NT2/D1 (cell line): ENCODE measurements around the gene SUV39H1.
"Not testable (repeated sequence)": the region's sequence is repeated elsewhere in the genome, so short reads cannot be mapped to it uniquely, and the experiment has no call there.

Experiments
- DNase-seq: peaks from one replicate; pipeline ENCODE4 v3.0.0-alpha.2; 2011; ENCODE audit warnings: low read depth, low spot score
- H3K27me3 ChIP-seq: 2 replicates; pipeline ENCODE4 v1.6.0; 2011; ENCODE audit warnings: mild to moderate bottlenecking; ENCODE audit not compliant: insufficient read length, insufficient read depth
- H3K36me3 ChIP-seq: 2 replicates; pipeline ENCODE4 v1.6.1; 2011; ENCODE audit warnings: mild to moderate bottlenecking, low read length, mixed read lengths; ENCODE audit not compliant: insufficient read depth, insufficient read length
- H3K4me1 ChIP-seq: 2 replicates; pipeline ENCODE4 v1.5.1; 2011; ENCODE audit not compliant: insufficient read depth, insufficient read length
- H3K4me3 ChIP-seq: 2 replicates; pipeline ENCODE4 v1.5.1; 2011; ENCODE audit warnings: low read depth; ENCODE audit not compliant: insufficient read length
- H3K9ac ChIP-seq: 2 replicates; pipeline ENCODE4 v1.6.0; 2011; ENCODE audit warnings: low read depth; ENCODE audit not compliant: insufficient read length
- H3K9me3 ChIP-seq: 2 replicates; pipeline ENCODE4 v1.5.1; 2011; ENCODE audit warnings: mild to moderate bottlenecking, low read length; ENCODE audit not compliant: insufficient read depth
- SUZ12 ChIP-seq: IDR thresholded peaks from 2 replicates; pipeline ENCODE4 v1.6.1; 2011; ENCODE audit not compliant: insufficient read length, insufficient read depth; ENCODE audit errors: extremely low read depth
- YY1 ChIP-seq: IDR thresholded peaks from 2 replicates; pipeline ENCODE4 v1.6.1; 2011; ENCODE audit not compliant: insufficient read length, insufficient read depth
- ZNF274 ChIP-seq: IDR thresholded peaks from 2 replicates; pipeline ENCODE4 v1.6.1; 2011; ENCODE audit warnings: mild to moderate bottlenecking, low read depth, low read length

The SUV39H1 gene

GRCh38 chrX:48696301-48696908 lies at the start of gene SUV39H1:
Gene SUV39H1 (plus strand): TSS chrX:48696734. CDS start chrX:48696785, 51 bp downstream.
- Histone ChIP-seq H3K27me3 (peaks cover 28% of the 10 kb centered on the region), H3K4me1 (peaks cover 19% of the 10 kb centered on the region), H3K9me3 (no peaks in the 10 kb centered on the region), H3K9ac (peak within 1 kb of the TSS; percentile 88), H3K4me3 (peak within 1 kb of the TSS; percentile 81), H3K36me3 (peaks cover 29% of the 10 kb centered on the region)
- peak; percentile 79 for DNase-seq
- TF ChIP-seq ZNF274 (no peak), SUZ12 (no peak), YY1 (no peak)

- no peaks in the 10 kb centered on the region for H3K27me3 ChIP-seq
- TF ChIP-seq ZNF274 = no peak
- no peak for TF ChIP-seq YY1
- no peak for TF ChIP-seq SUZ12
- H3K36me3 ChIP-seq = no peaks in the 10 kb centered on the region
- H3K4me3 ChIP-seq = no peak overlapping the region
- peaks cover 3% of the 10 kb centered on the region for H3K4me1 ChIP-seq
- peak; percentile 51 for DNase-seq
- H3K9me3 ChIP-seq = no peaks in the 10 kb centered on the region
- H3K9ac ChIP-seq = no peak overlapping the region
Observed at GRCh38 chrX:48648336-48648751, 48.2 kb upstream of the SUV39H1 start.

- DNase-seq = no peak
- no peaks in the 10 kb centered on the region for H3K9me3 ChIP-seq
- H3K27me3 ChIP-seq = no peaks in the 10 kb centered on the region
- H3K4me1 ChIP-seq = peaks cover 3% of the 10 kb centered on the region
- H3K36me3 ChIP-seq = no peaks in the 10 kb centered on the region
- no peak overlapping the region for H3K9ac ChIP-seq
- no peak overlapping the region for H3K4me3 ChIP-seq
- no peak for TF ChIP-seq ZNF274
- TF ChIP-seq SUZ12 = no peak
- TF ChIP-seq YY1 = no peak
Observed at GRCh38 chrX:48649102-48649501, 47.4 kb upstream of the SUV39H1 start.

GRCh38 chrX:48652055-48652579 lies 44.4 kb upstream of the SUV39H1 start:
- not testable (repeated sequence) for DNase-seq, H3K36me3 ChIP-seq, H3K27me3 ChIP-seq, H3K4me3 ChIP-seq, H3K4me1 ChIP-seq, H3K9me3 ChIP-seq, H3K9ac ChIP-seq

GRCh38 chrX:48654746-48655145 lies 41.8 kb upstream of the SUV39H1 start:
- not testable (repeated sequence) for DNase-seq, H3K9ac ChIP-seq, H3K9me3 ChIP-seq, H3K27me3 ChIP-seq, H3K4me1 ChIP-seq, H3K36me3 ChIP-seq, H3K4me3 ChIP-seq

- not testable (repeated sequence) for H3K4me1 ChIP-seq, H3K36me3 ChIP-seq, H3K4me3 ChIP-seq, DNase-seq, H3K9me3 ChIP-seq, H3K9ac ChIP-seq, H3K27me3 ChIP-seq
Observed at GRCh38 chrX:48659686-48660085, 36.8 kb upstream of the SUV39H1 start.

- H3K36me3 ChIP-seq = no peaks in the 10 kb centered on the region
- H3K9me3 ChIP-seq = no peaks in the 10 kb centered on the region
- H3K27me3 ChIP-seq = no peaks in the 10 kb centered on the region
- H3K4me3 ChIP-seq = no peak overlapping the region
- no peak for DNase-seq
- H3K9ac ChIP-seq = no peak overlapping the region
- no peaks in the 10 kb centered on the region for H3K4me1 ChIP-seq
- TF ChIP-seq SUZ12 (no peak), ZNF274 (no peak), YY1 (no peak)
Observed at GRCh38 chrX:48663241-48663640, 33.3 kb upstream of the SUV39H1 start.

- Histone ChIP-seq H3K27me3 (no peaks in the 10 kb centered on the region), H3K4me3 (no peak overlapping the region), H3K4me1 (no peaks in the 10 kb centered on the region), H3K9me3 (no peaks in the 10 kb centered on the region), H3K9ac (no peak overlapping the region), H3K36me3 (no peaks in the 10 kb centered on the region)
- no peak for TF ChIP-seq YY1
- no peak for TF ChIP-seq SUZ12
- TF ChIP-seq ZNF274 = no peak
- DNase-seq = no peak
Observed at GRCh38 chrX:48664156-48664555, 32.4 kb upstream of the SUV39H1 start.
